Esophagus muscularis mucosa (tissue), 4 donors: ENCODE results near the gene TEC. TPM values are rescaled to one million over a fixed set of nuclear protein-coding genes. Genes with fewer than 3 reads are reported as not detected.

Experiments
- DNase-seq: peaks from one replicate; pipeline ENCODE4 v3.0.0-alpha.2; 2017; ENCODE audit errors: extremely low spot score
- H3K27ac ChIP-seq, 4 donors: fragments of 200-600 bp; sonication (generic); replicated peaks in 1 of 4; 1 replicate in 3 of 4; 2 replicates in 1 of 4; pipeline ENCODE4 v1.5.1; 2016 to 2019; ENCODE audit warnings: mild to moderate bottlenecking in 1 of 4
- H3K27me3 ChIP-seq, 4 donors: fragments of 200-600 bp; sonication (generic); one replicate each; pipeline versions ENCODE4 v1.5.1 to v1.6.0; 2016 to 2019
- H3K36me3 ChIP-seq, 4 donors: fragments of 200-600 bp; sonication (generic); one replicate each; pipeline ENCODE4 v1.5.1; 2016 to 2019
- H3K4me1 ChIP-seq, 4 donors: fragments of 200-600 bp; sonication (generic); one replicate each; pipeline ENCODE4 v1.5.1; 2016 to 2019
- H3K4me3 ChIP-seq, 4 donors: fragments of 200-600 bp; sonication (generic); 1 replicate in 2 of 4; 2 replicates in 2 of 4; pipeline ENCODE4 v1.5.1; 2016 to 2019; ENCODE audit warnings: mild to moderate bottlenecking in 4 of 4, moderate library complexity in 1 of 4
- H3K9me3 ChIP-seq, 4 donors: fragments of 200-600 bp; sonication (generic); 1 replicate in 3 of 4; 2 replicates in 1 of 4; pipeline ENCODE4 v1.5.1; 2016 to 2019
- EP300 ChIP-seq: sonication (generic); formaldehyde crosslinking; IDR thresholded peaks from one replicate; pipeline ENCODE4 v1.6.1; 2017; ENCODE audit warnings: antibody characterized with exemption
- POLR2A ChIP-seq: fragments of 450-650 bp; IDR thresholded peaks from one replicate; pipeline ENCODE4 v1.6.1; 2017; ENCODE audit warnings: antibody characterized with exemption, moderate library complexity, mild to moderate bottlenecking, low read depth
- POLR2AphosphoS5 ChIP-seq, 2 donors: sonication (generic); formaldehyde crosslinking; IDR thresholded peaks; one replicate each; pipeline ENCODE4 v1.6.1; 2017; ENCODE audit warnings: antibody characterized with exemption in 2 of 2
- WGBS: methylation state at CpG from one replicate; pipeline ENCODE4 v1.1.5; 2018; 5-methylcytosine and 5-hydroxymethylcytosine counted together
- intact Hi-C: fragments of 100-400 bp; cut with DNase I; formaldehyde crosslinking; loops from one replicate; pipeline ENCODE4 v1.15.1; 2023
- total RNA-seq, 4 donors: library from RNA; depleted of rRNA; stranded (reverse); fragments of >200 nt; gene quantifications; one replicate each; pipeline versions ENCODE4 v1.1.0 to v1.2.1, GENCODE V29; 2016
- TF ChIP-seq, protein P1 (sequence below), 3 experiments: fragments of 200-600 bp in 2 of 3; fragments of 450-650 bp in 1 of 3; sonication (generic) in 2 of 3; IDR thresholded peaks; one replicate each; pipeline ENCODE4 v1.5.1; 2017 to 2019; ENCODE audit warnings: antibody characterized with exemption in 3 of 3, mild to moderate bottlenecking in 2 of 3, moderate library complexity in 1 of 3

The TEC gene
- total RNA-seq, 4 donors from 2014 or later = 1.5 to 2.2 (median 1.9) TPM

DNA sequence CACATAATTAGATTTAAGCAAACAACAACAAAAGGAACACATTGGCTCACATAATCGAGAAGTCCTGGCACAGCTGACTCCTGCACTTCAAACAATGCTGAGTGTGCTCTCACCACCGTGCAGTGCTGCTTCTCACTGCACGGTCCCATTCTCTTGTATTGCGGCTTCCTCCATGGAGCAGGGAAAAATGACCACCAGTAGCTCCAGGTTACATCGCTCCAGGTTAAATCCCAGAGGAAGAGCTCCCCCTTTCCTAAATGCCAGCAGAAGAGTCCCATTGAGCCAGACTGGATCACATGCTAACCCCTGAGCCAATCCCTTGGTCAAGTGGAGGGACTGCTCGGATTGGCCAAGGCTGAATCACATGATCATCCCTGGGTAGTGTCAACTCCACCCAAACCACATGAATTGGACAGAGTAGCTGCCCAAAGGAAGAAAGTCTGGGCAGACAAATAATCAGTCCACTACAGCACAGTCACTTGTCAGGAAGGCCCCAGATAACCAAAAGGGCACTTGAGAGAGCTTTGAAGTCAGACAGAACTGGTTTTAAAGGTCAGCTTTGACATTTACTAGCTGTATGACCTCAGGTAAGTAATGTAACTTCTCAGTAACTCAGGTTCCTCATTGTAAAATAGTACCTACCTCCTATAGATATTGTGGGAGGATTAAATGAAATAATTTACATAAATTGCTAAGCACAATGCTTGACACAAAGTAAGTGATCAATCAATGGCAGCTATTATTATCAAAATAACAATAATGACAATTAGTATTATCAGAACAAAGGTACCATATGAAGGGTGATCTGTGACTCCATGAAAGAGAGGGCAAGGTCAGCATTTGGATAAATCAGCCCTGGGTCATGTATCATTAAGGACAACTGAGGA is 14.3 kb downstream of the TEC start:
- no peak overlapping the region for H3K27ac ChIP-seq
- 85% methylated on average over 6 of the region's 6 CpGs for WGBS
- no peaks in the 10 kb centered on the region for H3K27me3 ChIP-seq
- no peak for TF ChIP-seq POLR2AphosphoS5 (IDR thresholded peaks at IDR 0.05)
- TF ChIP-seq, protein P1, sequence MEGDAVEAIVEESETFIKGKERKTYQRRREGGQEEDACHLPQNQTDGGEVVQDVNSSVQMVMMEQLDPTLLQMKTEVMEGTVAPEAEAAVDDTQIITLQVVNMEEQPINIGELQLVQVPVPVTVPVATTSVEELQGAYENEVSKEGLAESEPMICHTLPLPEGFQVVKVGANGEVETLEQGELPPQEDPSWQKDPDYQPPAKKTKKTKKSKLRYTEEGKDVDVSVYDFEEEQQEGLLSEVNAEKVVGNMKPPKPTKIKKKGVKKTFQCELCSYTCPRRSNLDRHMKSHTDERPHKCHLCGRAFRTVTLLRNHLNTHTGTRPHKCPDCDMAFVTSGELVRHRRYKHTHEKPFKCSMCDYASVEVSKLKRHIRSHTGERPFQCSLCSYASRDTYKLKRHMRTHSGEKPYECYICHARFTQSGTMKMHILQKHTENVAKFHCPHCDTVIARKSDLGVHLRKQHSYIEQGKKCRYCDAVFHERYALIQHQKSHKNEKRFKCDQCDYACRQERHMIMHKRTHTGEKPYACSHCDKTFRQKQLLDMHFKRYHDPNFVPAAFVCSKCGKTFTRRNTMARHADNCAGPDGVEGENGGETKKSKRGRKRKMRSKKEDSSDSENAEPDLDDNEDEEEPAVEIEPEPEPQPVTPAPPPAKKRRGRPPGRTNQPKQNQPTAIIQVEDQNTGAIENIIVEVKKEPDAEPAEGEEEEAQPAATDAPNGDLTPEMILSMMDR (IDR thresholded peaks at IDR 0.05) = no peak
- TF ChIP-seq POLR2A = no peak
- no peak for TF ChIP-seq EP300
- no peaks in the 10 kb centered on the region for H3K36me3 ChIP-seq
- H3K9me3 ChIP-seq = no peaks in the 10 kb centered on the region
- no peak overlapping the region for H3K4me3 ChIP-seq
- H3K4me1 ChIP-seq = peaks cover 5 to 10% (median 7%) of the 10 kb centered on the region in 4 donors
- DNase-seq = no peak
- intact Hi-C loops = no loop called here

DNA sequence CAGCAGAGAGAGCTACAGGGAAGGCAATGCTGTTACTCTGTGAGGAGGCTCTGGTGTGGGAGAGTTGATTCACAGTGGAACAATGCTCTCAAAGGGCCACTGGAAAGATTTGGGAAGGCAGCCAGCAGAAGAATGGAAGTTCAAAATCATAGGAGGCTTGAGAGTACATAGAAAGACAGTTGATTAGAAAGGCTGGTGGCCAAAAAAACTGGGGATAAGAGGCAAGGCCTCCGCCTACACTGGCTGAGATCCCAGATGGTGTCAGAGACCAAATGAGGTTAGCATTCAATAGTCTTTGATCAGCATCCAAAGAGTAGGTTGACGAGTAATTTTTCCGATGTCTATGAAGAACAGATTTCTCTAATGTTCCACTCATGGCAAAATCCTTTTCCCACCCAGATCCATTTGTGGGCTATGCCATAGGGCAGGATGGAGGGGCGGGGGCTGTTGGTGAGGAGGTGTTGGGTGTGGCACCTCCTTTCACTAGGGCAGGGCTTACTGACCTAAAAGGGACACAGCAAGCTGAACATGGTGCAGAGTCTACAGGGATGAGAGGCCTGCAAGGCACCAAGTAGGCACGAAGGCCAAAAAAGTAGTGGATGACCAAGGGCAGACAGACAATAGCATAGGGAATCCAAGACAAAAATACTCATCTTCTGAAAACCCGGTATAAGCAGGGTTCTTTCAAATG is 15.1 kb downstream of the TEC start:
- DNase-seq = no peak
- no peaks in the 10 kb centered on the region for H3K27me3 ChIP-seq
- intact Hi-C loops = no loop called here
- TF ChIP-seq EP300 (no peak), POLR2A (no peak), POLR2AphosphoS5 (IDR thresholded peaks at IDR 0.05) (no peak)
- TF ChIP-seq, protein P1 (IDR thresholded peaks at IDR 0.05) = no peak
- no peaks in the 10 kb centered on the region for H3K36me3 ChIP-seq
- WGBS = 50% methylated on average over 6 of the region's 6 CpGs
- no peaks in the 10 kb centered on the region for H3K9me3 ChIP-seq
- H3K4me1 ChIP-seq = peaks cover 5 to 10% (median 7%) of the 10 kb centered on the region in 4 donors
- no peak overlapping the region for H3K4me3 ChIP-seq
- no peak overlapping the region for H3K27ac ChIP-seq

DNA sequence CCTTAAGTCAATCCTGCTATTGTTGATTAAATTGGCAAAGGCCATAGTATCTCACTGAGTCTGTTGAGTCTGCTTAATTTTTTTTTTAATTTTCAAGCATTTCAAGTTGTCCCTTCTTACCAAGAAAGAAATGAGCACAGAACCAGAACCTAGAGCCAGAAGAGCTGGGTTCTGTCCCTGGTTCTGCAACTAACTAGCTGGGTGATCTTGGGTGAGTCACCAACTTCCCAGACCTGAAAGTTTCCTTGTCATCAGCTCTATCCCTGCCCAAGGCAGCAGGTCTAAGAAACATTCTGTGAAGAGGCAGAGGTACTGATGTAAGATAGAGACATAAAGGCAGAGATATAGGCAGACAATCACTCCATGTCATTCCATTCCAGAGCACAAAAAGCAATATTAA is 17.3 kb downstream of the TEC start:
- no peak for DNase-seq
- H3K27ac ChIP-seq = no peak overlapping the region
- H3K4me1 ChIP-seq = peaks cover 6 to 10% (median 8%) of the 10 kb centered on the region in 4 donors
- no peaks in the 10 kb centered on the region for H3K27me3 ChIP-seq
- H3K4me3 ChIP-seq = no peak overlapping the region
- H3K9me3 ChIP-seq = no peaks in the 10 kb centered on the region
- no peaks in the 10 kb centered on the region for H3K36me3 ChIP-seq
- intact Hi-C loops = no loop called here
- TF ChIP-seq EP300 (no peak), POLR2A (no peak), POLR2AphosphoS5 (IDR thresholded peaks at IDR 0.05) (no peak)
- TF ChIP-seq, protein P1 (IDR thresholded peaks at IDR 0.05) = no peak

DNA sequence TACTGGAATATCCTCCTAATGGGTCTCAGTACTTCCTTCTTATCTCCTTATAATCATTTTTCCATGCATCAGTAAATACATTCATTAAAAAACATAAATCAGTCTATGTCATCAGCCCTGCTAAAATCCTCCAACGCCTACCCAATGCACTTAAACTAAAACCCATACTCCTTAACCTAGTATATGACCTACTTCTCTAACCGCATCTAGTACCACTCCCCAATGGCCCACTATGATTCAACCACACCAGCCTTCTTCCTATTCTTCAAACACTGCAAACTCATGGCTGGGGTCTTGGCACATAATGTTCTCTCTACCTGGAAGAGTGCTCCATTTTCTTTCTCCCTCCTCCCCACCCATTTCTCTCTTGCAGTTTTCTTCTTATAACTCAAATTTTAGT is 18.7 kb downstream of the TEC start:
- Histone ChIP-seq H3K27ac (no peak overlapping the region), H3K4me1 (peaks cover 6 to 10% (median 8%) of the 10 kb centered on the region in 4 donors), H3K4me3 (no peak overlapping the region), H3K9me3 (no peaks in the 10 kb centered on the region), H3K27me3 (no peaks in the 10 kb centered on the region), H3K36me3 (no peaks in the 10 kb centered on the region)
- no peak for DNase-seq
- intact Hi-C loops = no loop called here
- 92% methylated on average over 2 of the region's 2 CpGs for WGBS
- TF ChIP-seq POLR2A = no peak
- TF ChIP-seq, protein P1 (IDR thresholded peaks at IDR 0.05) = no peak
